Measurements from ENCODE around the gene MKX. TPM values are rescaled to one million over a fixed set of nuclear protein-coding genes. Genes with fewer than 3 reads are reported as not detected.

MKX gene
- total RNA-seq, 2 experiments from 2014 or later = 0.81 to 1.1 TPM

GRCh38 chr10:27779462-27780015 lies 33.9 kb upstream of the MKX start:
- Mint-ChIP-seq H3K36me3 (ENCODE audit: low read depth) (no peaks in the 10 kb centered on the region), H3K27me3 (peaks cover 34% of the 10 kb centered on the region), H3K4me1 (ENCODE audit: low read depth) (no peaks in the 10 kb centered on the region), H3K27ac (no peak overlapping the region), H3K4me3 (no peak overlapping the region), H3K9me3 (peaks cover 4% of the 10 kb centered on the region)
- ATAC-seq (no peak), DNase-seq (no peak)
- ChIA-PET POLR2A (no interaction called here), CTCF (no interaction called here)
- intact Hi-C loops (cut with micrococcal nuclease) = loop anchor here (10.0 kb wide), 1 partner anchor 465 kb away; no protein-coding TSS in a partner anchor
- no peak for TF ChIP-seq CTCF (IDR thresholded peaks at IDR 0.05)

- H3K9me3 Mint-ChIP-seq = no peaks in the 10 kb centered on the region
- DNase-seq = no peak
- no peak for TF ChIP-seq CTCF (IDR thresholded peaks at IDR 0.05)
- H3K36me3 Mint-ChIP-seq (ENCODE audit: low read depth) = no peaks in the 10 kb centered on the region
- H3K27me3 Mint-ChIP-seq = peaks cover 51% of the 10 kb centered on the region
- H3K4me1 Mint-ChIP-seq (ENCODE audit: low read depth) = peaks cover 12% of the 10 kb centered on the region
- no peak overlapping the region for H3K4me3 Mint-ChIP-seq
- no peak for ATAC-seq
- ChIA-PET POLR2A (no interaction called here), CTCF (no interaction called here)
- H3K27ac Mint-ChIP-seq = no peak overlapping the region
- intact Hi-C loops (cut with micrococcal nuclease) = no loop called here
These were observed 29.2 kb upstream of the MKX start for GRCh38 chr10:27774831-27775230.

- CTCF ChIA-PET = interaction anchor here (1.3 to 1.5 kb wide), 2 partner anchors 13 to 470 kb away, joined by 3 to 4 read pairs; no protein-coding TSS in a partner anchor
- Mint-ChIP-seq H3K4me3 (no peak overlapping the region), H3K27me3 (peaks cover 44% of the 10 kb centered on the region), H3K4me1 (ENCODE audit: low read depth) (peaks cover 12% of the 10 kb centered on the region), H3K9me3 (no peaks in the 10 kb centered on the region), H3K27ac (no peak overlapping the region), H3K36me3 (ENCODE audit: low read depth) (no peaks in the 10 kb centered on the region)
- DNase-seq (peak; percentile 78), ATAC-seq (peak; percentile 95)
- intact Hi-C loops (cut with micrococcal nuclease) = no loop called here
- TF ChIP-seq CTCF (IDR thresholded peaks at IDR 0.05) = no peak
- POLR2A ChIA-PET = interaction anchor here (1.0 kb wide), 1 partner anchor 11 kb away, joined by 3 read pairs; no protein-coding TSS in a partner anchor
These were observed 25.6 kb upstream of the MKX start for GRCh38 chr10:27771231-27771630.

- no peak for TF ChIP-seq CTCF (IDR thresholded peaks at IDR 0.05)
- no peak overlapping the region for H3K4me3 Mint-ChIP-seq
- CTCF ChIA-PET = interaction anchor here (1.0 kb wide), 1 partner anchor 28 kb away, joined by 3 read pairs; no protein-coding TSS in a partner anchor
- no peak overlapping the region for H3K27ac Mint-ChIP-seq
- no peak for DNase-seq
- POLR2A ChIA-PET = no interaction called here
- ATAC-seq = no peak
- intact Hi-C loops (cut with micrococcal nuclease) = no loop called here
- H3K4me1 Mint-ChIP-seq (ENCODE audit: low read depth) = peaks cover 12% of the 10 kb centered on the region
- no peaks in the 10 kb centered on the region for H3K36me3 Mint-ChIP-seq (ENCODE audit: low read depth)
- H3K9me3 Mint-ChIP-seq = no peaks in the 10 kb centered on the region
- H3K27me3 Mint-ChIP-seq = peaks cover 39% of the 10 kb centered on the region
These were observed 24.6 kb upstream of the MKX start for GRCh38 chr10:27770181-27770580.

- intact Hi-C loops (cut with micrococcal nuclease) = no loop called here
- DNase-seq (no peak), ATAC-seq (no peak)
- no peaks in the 10 kb centered on the region for H3K9me3 Mint-ChIP-seq
- no peaks in the 10 kb centered on the region for H3K4me1 Mint-ChIP-seq (ENCODE audit: low read depth)
- CTCF ChIA-PET = interaction anchor here (1.2 to 1.7 kb wide), 2 partner anchors 419 to 481 kb away, joined by 3 to 4 read pairs; no protein-coding TSS in a partner anchor
- H3K27ac Mint-ChIP-seq = no peak overlapping the region
- no peak overlapping the region for H3K4me3 Mint-ChIP-seq
- peaks cover 11% of the 10 kb centered on the region for H3K27me3 Mint-ChIP-seq
- TF ChIP-seq CTCF (IDR thresholded peaks at IDR 0.05) = no peak
- POLR2A ChIA-PET = no interaction called here
- no peaks in the 10 kb centered on the region for H3K36me3 Mint-ChIP-seq (ENCODE audit: low read depth)
These were observed 15.2 kb upstream of the MKX start for GRCh38 chr10:27760867-27761266.

Data from activated CD8-positive, alpha-beta T cell treated with anti-CD3 and anti-CD28 coated beads for 36 hours (primary cell).